ENCODE data around the gene RAP2A. TPM values are rescaled to one million over a fixed set of nuclear protein-coding genes. Genes with fewer than 3 reads are reported as not detected.

The RAP2A gene
- total and polyA plus RNA-seq, 2 donors from 2014 or later: 7.4 to 25.5 TPM

GRCh38 chr13:97475011-97475410 lies 41.0 kb downstream of the RAP2A start:
- Histone ChIP-seq H3K4me3 (ENCODE audit: low read length in 3 of 3) (no peak overlapping the region), H3K9me3 (ENCODE audit: control insufficient read depth in 2 of 3, insufficient read depth in 1 of 3, low read length in 3 of 3) (no peaks in the 10 kb centered on the region), H3K36me3 (ENCODE audit: control insufficient read depth in 2 of 3, insufficient read depth in 3 of 3, low read length in 3 of 3) (no peaks in the 10 kb centered on the region), H3K27ac (ENCODE audit: low read depth in 2 of 2, low read length in 2 of 2) (peak overlapping the region in 1 of 2 donors; percentile 77), H3K4me1 (ENCODE audit: control insufficient read depth in 2 of 3, insufficient read depth in 2 of 3, low read depth in 1 of 3, low read length in 3 of 3) (no peaks in the 10 kb centered on the region), H3K27me3 (ENCODE audit: control insufficient read depth, insufficient read depth, low read length) (no peaks in the 10 kb centered on the region), H3K9ac (ENCODE audit: low read length in 3 of 3) (no peak overlapping the region)
- DNase-seq: peak in 3 of 5 donors; percentile 23 to 69 (median 56)
- no peak for FAIRE-seq
- intact Hi-C loops (cut with DNase I): no loop called here
- no peak for TF ChIP-seq CTCF (IDR thresholded peaks at IDR 0.05; ENCODE audit: borderline replicate concordance, extremely low read depth, insufficient read depth)

- DNase-seq (peak in 2 of 5 donors; percentile 66 to 76), FAIRE-seq (peak; percentile 39)
- Histone ChIP-seq H3K27me3 (ENCODE audit: control insufficient read depth, insufficient read depth, low read length) (no peaks in the 10 kb centered on the region), H3K27ac (ENCODE audit: low read depth in 2 of 2, low read length in 2 of 2) (no peak overlapping the region), H3K4me3 (ENCODE audit: low read length in 3 of 3) (no peak overlapping the region), H3K9ac (ENCODE audit: low read length in 3 of 3) (no peak overlapping the region), H3K9me3 (ENCODE audit: control insufficient read depth in 2 of 3, insufficient read depth in 1 of 3, low read length in 3 of 3) (no peaks in the 10 kb centered on the region), H3K4me1 (ENCODE audit: control insufficient read depth in 2 of 3, insufficient read depth in 2 of 3, low read depth in 1 of 3, low read length in 3 of 3) (no peaks in the 10 kb centered on the region), H3K36me3 (ENCODE audit: control insufficient read depth in 2 of 3, insufficient read depth in 3 of 3, low read length in 3 of 3) (no peaks in the 10 kb centered on the region)
- intact Hi-C loops (cut with DNase I): no loop called here
- no peak for TF ChIP-seq CTCF (IDR thresholded peaks at IDR 0.05; ENCODE audit: borderline replicate concordance, extremely low read depth, insufficient read depth)
These were observed 43.9 kb downstream of the RAP2A start for GRCh38 chr13:97477844-97478243.

GRCh38 chr13:97478247-97478646 lies 44.3 kb downstream of the RAP2A start:
- H3K4me1 ChIP-seq (ENCODE audit: control insufficient read depth in 2 of 3, insufficient read depth in 2 of 3, low read depth in 1 of 3, low read length in 3 of 3): no peaks in the 10 kb centered on the region
- no peaks in the 10 kb centered on the region for H3K27me3 ChIP-seq (ENCODE audit: control insufficient read depth, insufficient read depth, low read length)
- intact Hi-C loops (cut with DNase I): no loop called here
- no peak for TF ChIP-seq CTCF (IDR thresholded peaks at IDR 0.05; ENCODE audit: borderline replicate concordance, extremely low read depth, insufficient read depth)
- H3K27ac ChIP-seq (ENCODE audit: low read depth in 2 of 2, low read length in 2 of 2): no peak overlapping the region
- H3K36me3 ChIP-seq (ENCODE audit: control insufficient read depth in 2 of 3, insufficient read depth in 3 of 3, low read length in 3 of 3): no peaks in the 10 kb centered on the region
- FAIRE-seq (no peak), DNase-seq (peak in 1 of 5 donors; percentile 26)
- no peak overlapping the region for H3K9ac ChIP-seq (ENCODE audit: low read length in 3 of 3)
- no peaks in the 10 kb centered on the region for H3K9me3 ChIP-seq (ENCODE audit: control insufficient read depth in 2 of 3, insufficient read depth in 1 of 3, low read length in 3 of 3)
- H3K4me3 ChIP-seq (ENCODE audit: low read length in 3 of 3): no peak overlapping the region

GRCh38 chr13:97483465-97483864 lies 49.5 kb downstream of the RAP2A start:
- no peak overlapping the region for H3K4me3 ChIP-seq (ENCODE audit: low read length in 3 of 3)
- FAIRE-seq (no peak), DNase-seq (no peak)
- intact Hi-C loops (cut with DNase I): no loop called here
- no peaks in the 10 kb centered on the region for H3K4me1 ChIP-seq (ENCODE audit: control insufficient read depth in 2 of 3, insufficient read depth in 2 of 3, low read depth in 1 of 3, low read length in 3 of 3)
- no peak for TF ChIP-seq CTCF (IDR thresholded peaks at IDR 0.05; ENCODE audit: borderline replicate concordance, extremely low read depth, insufficient read depth)
- no peaks in the 10 kb centered on the region for H3K27me3 ChIP-seq (ENCODE audit: control insufficient read depth, insufficient read depth, low read length)
- H3K36me3 ChIP-seq (ENCODE audit: control insufficient read depth in 2 of 3, insufficient read depth in 3 of 3, low read length in 3 of 3): no peaks in the 10 kb centered on the region
- H3K27ac ChIP-seq (ENCODE audit: low read depth in 2 of 2, low read length in 2 of 2): no peak overlapping the region
- no peak overlapping the region for H3K9ac ChIP-seq (ENCODE audit: low read length in 3 of 3)
- H3K9me3 ChIP-seq (ENCODE audit: control insufficient read depth in 2 of 3, insufficient read depth in 1 of 3, low read length in 3 of 3): no peaks in the 10 kb centered on the region
